ENCODE data around the gene PPP1R18.
"Not testable (repeated sequence)": the region's sequence is repeated elsewhere in the genome, so short reads cannot be mapped to it uniquely, and the experiment has no call there.

PPP1R18 gene

GRCh38 chr6:30725713-30726505, 39.5 kb upstream of the PPP1R18 start:
- no peak overlapping the region for H3K4me3 ChIP-seq (ENCODE audit: insufficient read depth, low read length, poor library complexity, severe bottlenecking)
- TF ChIP-seq CTCF (IDR thresholded peaks at IDR 0.05; ENCODE audit: insufficient read depth, low read length, poor library complexity, severe bottlenecking), result no peak
- no peak for TF ChIP-seq EZH2phosphoT487 (conservative IDR thresholded peaks at IDR 0.05; ENCODE audit: low read length)
- no peaks in the 10 kb centered on the region for H3K9me3 ChIP-seq (ENCODE audit: insufficient read depth, low read length)
- H3K27ac ChIP-seq (ENCODE audit: low read depth, low read length), result 0 out of 2 replicates have a peak overlapping the region, but pooled peaks have one; percentile 2
- H3K36me3 ChIP-seq (ENCODE audit: low read length), result peaks cover 41% of the 10 kb centered on the region
- H2AFZ ChIP-seq (ENCODE audit: low read depth, low read length, severe bottlenecking), result no peak overlapping the region
- H3K79me2 ChIP-seq (ENCODE audit: insufficient read depth, low read length), result peaks cover 36% of the 10 kb centered on the region
- H3K27me3 ChIP-seq (ENCODE audit: low read length), result no peaks in the 10 kb centered on the region
- H3K9ac ChIP-seq (ENCODE audit: low read length), result no peak overlapping the region
- peaks cover 15% of the 10 kb centered on the region for H4K20me1 ChIP-seq (ENCODE audit: low read depth, low read length)
- no peak overlapping the region for H3K4me2 ChIP-seq (ENCODE audit: low read depth, low read length, poor library complexity, severe bottlenecking)
- H3F3A ChIP-seq (ENCODE audit: insufficient read depth), result peaks cover 81% of the 10 kb centered on the region
- H3K9me2 ChIP-seq (replicated peaks; ENCODE audit: insufficient read depth, low read length), result no peaks in the 10 kb centered on the region

GRCh38 chr6:30724906-30725667, 38.6 kb upstream of the PPP1R18 start:
- Histone ChIP-seq H3K79me2 (ENCODE audit: insufficient read depth, low read length) (peaks cover 44% of the 10 kb centered on the region), H3K4me3 (ENCODE audit: insufficient read depth, low read length, poor library complexity, severe bottlenecking) (no peak overlapping the region), H3K27me3 (ENCODE audit: low read length) (no peaks in the 10 kb centered on the region), H2AFZ (ENCODE audit: low read depth, low read length, severe bottlenecking) (no peak overlapping the region), H3K27ac (ENCODE audit: low read depth, low read length) (0 out of 2 replicates have a peak overlapping the region, but pooled peaks have one; percentile 2), H3K9ac (ENCODE audit: low read length) (no peak overlapping the region), H3K9me2 (replicated peaks; ENCODE audit: insufficient read depth, low read length) (no peaks in the 10 kb centered on the region), H3F3A (ENCODE audit: insufficient read depth) (peaks cover 88% of the 10 kb centered on the region), H4K20me1 (ENCODE audit: low read depth, low read length) (peaks cover 15% of the 10 kb centered on the region), H3K9me3 (ENCODE audit: insufficient read depth, low read length) (no peaks in the 10 kb centered on the region), H3K4me2 (ENCODE audit: low read depth, low read length, poor library complexity, severe bottlenecking) (no peak overlapping the region), H3K36me3 (ENCODE audit: low read length) (peaks cover 45% of the 10 kb centered on the region)
- TF ChIP-seq CTCF (IDR thresholded peaks at IDR 0.05; ENCODE audit: insufficient read depth, low read length, poor library complexity, severe bottlenecking), result no peak
- no peak for TF ChIP-seq EZH2phosphoT487 (conservative IDR thresholded peaks at IDR 0.05; ENCODE audit: low read length)

GRCh38 chr6:30723843-30724741, 37.6 kb upstream of the PPP1R18 start:
- not testable (repeated sequence) for H3K9ac ChIP-seq (ENCODE audit: low read length); H3K9me3 ChIP-seq (ENCODE audit: insufficient read depth, low read length); H3K4me3 ChIP-seq (ENCODE audit: insufficient read depth, low read length, poor library complexity, severe bottlenecking); H3K27ac ChIP-seq (ENCODE audit: low read depth, low read length); H2AFZ ChIP-seq (ENCODE audit: low read depth, low read length, severe bottlenecking); H3K4me2 ChIP-seq (ENCODE audit: low read depth, low read length, poor library complexity, severe bottlenecking); H3K9me2 ChIP-seq (replicated peaks; ENCODE audit: insufficient read depth, low read length); H3K27me3 ChIP-seq (ENCODE audit: low read length)
- peaks cover 15% of the 10 kb centered on the region for H4K20me1 ChIP-seq (ENCODE audit: low read depth, low read length)
- peaks cover 87% of the 10 kb centered on the region for H3F3A ChIP-seq (ENCODE audit: insufficient read depth)
- H3K36me3 ChIP-seq (ENCODE audit: low read length), result peaks cover 40% of the 10 kb centered on the region
- H3K79me2 ChIP-seq (ENCODE audit: insufficient read depth, low read length), result peaks cover 53% of the 10 kb centered on the region

GRCh38 chr6:30723159-30723842, 36.9 kb upstream of the PPP1R18 start:
- not testable (repeated sequence) for H3K9me3 ChIP-seq (ENCODE audit: insufficient read depth, low read length); H3K27me3 ChIP-seq (ENCODE audit: low read length); H3K4me3 ChIP-seq (ENCODE audit: insufficient read depth, low read length, poor library complexity, severe bottlenecking); H2AFZ ChIP-seq (ENCODE audit: low read depth, low read length, severe bottlenecking); H3K9me2 ChIP-seq (replicated peaks; ENCODE audit: insufficient read depth, low read length)
- Histone ChIP-seq H3K27ac (ENCODE audit: low read depth, low read length) (peak overlapping the region; percentile 5), H4K20me1 (ENCODE audit: low read depth, low read length) (peaks cover 15% of the 10 kb centered on the region), H3F3A (ENCODE audit: insufficient read depth) (peaks cover 93% of the 10 kb centered on the region), H3K36me3 (ENCODE audit: low read length) (peaks cover 40% of the 10 kb centered on the region), H3K79me2 (ENCODE audit: insufficient read depth, low read length) (peaks cover 53% of the 10 kb centered on the region), H3K9ac (ENCODE audit: low read length) (peak overlapping the region; percentile 99), H3K4me2 (ENCODE audit: low read depth, low read length, poor library complexity, severe bottlenecking) (peak overlapping the region; percentile 82)

Data from SU-DHL-6 (cell line).